Thyroid gland (tissue), 4 donors: ENCODE data around the gene MED6. TPM values are rescaled to one million over a fixed set of nuclear protein-coding genes. Genes with fewer than 3 reads are reported as not detected.

Source experiments
- DNase-seq, 2 donors: peaks; one replicate each; pipeline ENCODE4 v3.0.0-alpha.2; 2019
- H3K27ac ChIP-seq, 3 donors: fragments of 200-600 bp; sonication (generic); 1 replicate in 2 of 3; 2 replicates in 1 of 3; pipeline ENCODE4 v1.5.1; 2016 to 2019; ENCODE audit warnings: mild to moderate bottlenecking in 1 of 3, moderate library complexity in 1 of 3
- H3K27me3 ChIP-seq: fragments of 200-600 bp; sonication (generic); one replicate; pipeline ENCODE4 v1.5.1; 2019
- H3K36me3 ChIP-seq, 2 donors: fragments of 200-600 bp; sonication (generic); one replicate each; pipeline ENCODE4 v1.5.1; 2016 to 2019
- H3K4me1 ChIP-seq, 2 donors: fragments of 200-600 bp; sonication (generic); one replicate each; pipeline ENCODE4 v1.5.1; 2017 to 2019
- H3K4me3 ChIP-seq, 3 donors: fragments of 200-600 bp; sonication (generic); replicated peaks in 1 of 3; 1 replicate in 2 of 3; 2 replicates in 1 of 3; pipeline ENCODE4 v1.5.1; 2016; ENCODE audit warnings: mild to moderate bottlenecking in 1 of 3
- H3K9me3 ChIP-seq: fragments of 200-600 bp; sonication (generic); one replicate; pipeline ENCODE4 v1.5.1; 2017
- CTCF ChIP-seq, 6 experiments: fragments of 200-600 bp in 3 of 6; fragments of 450-650 bp in 3 of 6; sonication (generic) in 3 of 6; IDR thresholded peaks; one replicate each; pipeline ENCODE4 v1.5.1; 2016 to 2019; ENCODE audit warnings: antibody characterized with exemption in 6 of 6, mild to moderate bottlenecking in 2 of 6, inconsistent platforms in 1 of 6, moderate library complexity in 1 of 6
- POLR2A ChIP-seq, 2 donors: fragments of 450-650 bp; IDR thresholded peaks; one replicate each; pipeline ENCODE4 v1.6.1; 2017; ENCODE audit warnings: antibody characterized with exemption in 2 of 2, mild to moderate bottlenecking in 2 of 2, moderate library complexity in 1 of 2
- WGBS, 2 donors: methylation state at CpG; one replicate each; pipeline ENCODE4 v1.1.5; 2017; 5-methylcytosine and 5-hydroxymethylcytosine counted together
- intact Hi-C: fragments of 100-400 bp; cut with DNase I; formaldehyde crosslinking; loops from one replicate; pipeline ENCODE4 v1.15.1; 2023
- small RNA-seq: library from RNA; depleted of rRNA; stranded (forward); fragments of <200 nt; gene quantifications from one replicate; pipeline ENCODE3, GENCODE V24; 2016
- total RNA-seq, 4 donors: library from RNA; depleted of rRNA; stranded (reverse); fragments of >200 nt; gene quantifications; one replicate each; pipeline ENCODE4 v1.2.3, GENCODE V29; 2016

MED6 gene
- total RNA-seq, 4 donors from 2014 or later = 35.2 to 74.3 (median 51.0) TPM

GRCh38 chr14:70536830-70537229 is 63.6 kb downstream of the MED6 start:
- Histone ChIP-seq H3K36me3 (no peaks in the 10 kb centered on the region), H3K4me1 (no peaks in the 10 kb centered on the region), H3K4me3 (no peak overlapping the region), H3K27me3 (no peaks in the 10 kb centered on the region), H3K9me3 (no peaks in the 10 kb centered on the region), H3K27ac (no peak overlapping the region)
- intact Hi-C loops = no loop called here
- TF ChIP-seq CTCF (IDR thresholded peaks at IDR 0.05) (no peak), POLR2A (IDR thresholded peaks at IDR 0.05) (no peak)
- WGBS, 2 donors = 40 to 92% methylated on average over 1 of the region's 1 CpG
- DNase-seq = no peak

- DNase-seq = no peak
- H3K27me3 ChIP-seq = no peaks in the 10 kb centered on the region
- no peak within 1 kb of the TSS for H3K27ac ChIP-seq
- no peaks in the 10 kb centered on the region for H3K4me1 ChIP-seq
- H3K36me3 ChIP-seq = no peaks in the 10 kb centered on the region
- TF ChIP-seq POLR2A (IDR thresholded peaks at IDR 0.05) = no peak
- TF ChIP-seq CTCF (IDR thresholded peaks at IDR 0.05) = no peak
- no peak within 1 kb of the TSS for H3K4me3 ChIP-seq
- intact Hi-C loops = no loop called here
- H3K9me3 ChIP-seq = no peaks in the 10 kb centered on the region
Observed at GRCh38 chr14:70534904-70535303, 65.6 kb downstream of the MED6 start, which contains the start of gene ADAM20. Gene ADAM20, minus strand, starts transcription at chr14:70535004. Its CDS starts 10,247 bp downstream, at chr14:70524757.

Small RNA genes within 50 kb of the gene (small RNA-seq; reads per million reads assigned to genes)
- not detected for gene RN7SL77P

Other genes starting within 250 kb of the MED6 start
- 10 to 100 TPM; 28.2 to 49.3 (median 35.3) TPM for gene COX16, start 241.0 kb downstream of the MED6 start, total RNA-seq
- gene SYNJ2BP, start 183.6 kb downstream of the MED6 start, total RNA-seq = 10 to 100 TPM; 28.1 to 44.9 (median 37.7) TPM
- under 1 TPM in 1 of 4 donors, not detected in 3; 0.11 TPM for gene ADAM21, start 148.5 kb downstream of the MED6 start, total RNA-seq
- 1 to 10 TPM; 2.1 to 5.4 (median 3.8) TPM for gene ADAM20, start 65.7 kb downstream of the MED6 start, total RNA-seq
- 1 to 10 TPM; 5.7 to 9.4 (median 7.2) TPM for gene TTC9, start 41.3 kb upstream of the MED6 start, total RNA-seq
- gene MAP3K9, start 208.9 kb upstream of the MED6 start, total RNA-seq = 10 to 100 TPM in 2 of 4 donors, 1 to 10 TPM in 2; 7.7 to 19.7 (median 11.9) TPM